Right lobe of liver (tissue), 4 donors: ENCODE results near the gene POLR2C.

ENCODE experiments used
- POLR2A ChIP-seq: fragments of 450-650 bp; IDR thresholded peaks from one replicate; pipeline ENCODE4 v1.6.1; 2017; ENCODE audit warnings: antibody characterized with exemption, mild to moderate bottlenecking
- TF ChIP-seq, protein P1 (sequence below), 4 donors: fragments of 200-600 bp in 3 of 4; fragments of 450-650 bp in 1 of 4; IDR thresholded peaks; one replicate each; pipeline versions ENCODE4 v1.5.1 to v1.8.0; 2016 to 2022; ENCODE audit warnings: antibody characterized with exemption in 4 of 4, mild to moderate bottlenecking in 2 of 4
- donor health status: DM: no; HTN: no; CAD: no.
- donor health status: DM: no; HTN: no; CAD: no.
- donor health status: DM: no; HTN: yes; CAD: no.

- TF ChIP-seq, protein P1, sequence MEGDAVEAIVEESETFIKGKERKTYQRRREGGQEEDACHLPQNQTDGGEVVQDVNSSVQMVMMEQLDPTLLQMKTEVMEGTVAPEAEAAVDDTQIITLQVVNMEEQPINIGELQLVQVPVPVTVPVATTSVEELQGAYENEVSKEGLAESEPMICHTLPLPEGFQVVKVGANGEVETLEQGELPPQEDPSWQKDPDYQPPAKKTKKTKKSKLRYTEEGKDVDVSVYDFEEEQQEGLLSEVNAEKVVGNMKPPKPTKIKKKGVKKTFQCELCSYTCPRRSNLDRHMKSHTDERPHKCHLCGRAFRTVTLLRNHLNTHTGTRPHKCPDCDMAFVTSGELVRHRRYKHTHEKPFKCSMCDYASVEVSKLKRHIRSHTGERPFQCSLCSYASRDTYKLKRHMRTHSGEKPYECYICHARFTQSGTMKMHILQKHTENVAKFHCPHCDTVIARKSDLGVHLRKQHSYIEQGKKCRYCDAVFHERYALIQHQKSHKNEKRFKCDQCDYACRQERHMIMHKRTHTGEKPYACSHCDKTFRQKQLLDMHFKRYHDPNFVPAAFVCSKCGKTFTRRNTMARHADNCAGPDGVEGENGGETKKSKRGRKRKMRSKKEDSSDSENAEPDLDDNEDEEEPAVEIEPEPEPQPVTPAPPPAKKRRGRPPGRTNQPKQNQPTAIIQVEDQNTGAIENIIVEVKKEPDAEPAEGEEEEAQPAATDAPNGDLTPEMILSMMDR (IDR thresholded peaks at IDR 0.05) = no peak
- TF ChIP-seq POLR2A = no peak
Observed at GRCh38 chr16:57498031-57498430, 35.6 kb downstream of the POLR2C start.
